OCI-M2 (cell line): ENCODE results near the gene PKHD1.

Experiments used
- DNase-seq: peaks from one replicate; lab custom pipeline; 2025; ENCODE audit not compliant: unreplicated experiment; lab: John Stamatoyannopoulos, UW

Gene PKHD1

DNA sequence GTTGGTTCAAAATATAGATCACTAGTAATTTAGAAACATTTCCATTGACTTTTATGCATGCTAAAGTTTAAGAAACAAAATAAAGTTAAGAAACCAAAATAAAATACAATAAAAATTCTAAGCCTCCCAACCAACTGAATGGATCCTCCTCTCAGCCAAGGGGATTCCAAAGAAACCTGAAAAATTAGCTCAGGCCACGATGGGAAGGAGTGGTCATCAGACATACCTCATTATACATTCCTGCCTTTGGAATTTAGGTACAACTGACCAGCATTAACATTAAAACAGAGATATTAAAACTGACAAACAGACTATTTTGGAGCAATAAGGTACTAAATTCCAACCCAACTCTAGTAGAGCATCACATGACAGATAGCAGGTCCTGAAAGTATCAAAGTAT is 275.2 kb downstream of the PKHD1 start:
- DNase-seq, result no peak

GRCh38 chr6:51805517-51805916 is 281.9 kb downstream of the PKHD1 start:
- no peak for DNase-seq

- no peak for DNase-seq
These were observed 286.8 kb downstream of the PKHD1 start for GRCh38 chr6:51800603-51801002.

DNA sequence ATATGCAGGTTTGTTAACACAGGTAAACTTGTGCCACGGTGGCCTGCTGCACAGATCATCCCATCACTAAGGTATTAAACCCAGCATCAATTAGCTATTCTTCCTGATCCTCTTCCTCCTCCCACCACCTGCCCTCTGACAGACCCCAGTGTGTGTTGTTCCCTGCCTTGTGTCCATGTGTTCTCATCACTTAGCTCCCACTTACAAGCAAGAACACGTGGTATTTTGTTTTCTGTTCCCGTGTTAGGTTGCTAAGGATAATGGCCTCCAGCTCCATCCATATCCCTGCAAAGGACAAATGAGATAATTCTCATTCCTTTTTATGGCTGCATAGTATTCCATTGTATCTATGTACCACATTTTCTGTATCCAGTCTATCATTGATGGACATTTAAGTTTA is 294.0 kb downstream of the PKHD1 start:
- no peak for DNase-seq

DNA sequence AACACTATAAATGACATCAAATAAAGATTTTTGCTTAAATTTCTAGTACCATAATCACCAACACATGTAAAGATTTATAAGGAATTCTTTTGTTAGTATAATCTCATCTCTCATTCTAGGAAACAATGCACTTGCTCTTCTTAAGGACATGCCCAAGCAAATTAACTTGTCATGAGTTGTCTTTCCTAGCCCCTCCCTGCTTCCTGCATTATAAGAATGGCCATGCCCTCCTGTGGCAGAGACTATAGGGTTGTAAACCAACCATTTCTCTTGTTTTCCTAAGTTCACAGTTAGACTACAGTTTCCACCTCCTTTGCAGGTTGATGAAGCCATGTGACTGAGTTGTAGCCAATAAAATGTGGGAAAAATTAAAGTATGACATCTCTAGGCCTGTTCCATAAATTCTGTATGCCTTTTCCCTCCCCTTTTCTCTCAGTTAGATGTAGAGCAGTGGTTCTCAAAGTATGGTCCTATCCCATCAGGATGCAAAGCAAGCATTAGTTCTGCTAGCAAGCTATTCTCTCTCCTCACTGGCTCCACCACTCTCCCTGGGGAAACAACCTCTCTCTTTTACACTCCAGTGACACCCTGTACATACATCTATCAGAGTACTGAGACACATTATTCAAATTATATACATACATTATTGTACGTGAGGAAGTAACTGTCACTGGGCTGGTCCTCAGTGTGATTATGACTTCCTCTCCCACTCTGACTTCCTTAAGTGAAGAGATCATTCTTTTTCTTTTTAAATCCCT is 295.0 kb downstream of the PKHD1 start:
- no peak for DNase-seq

DNA sequence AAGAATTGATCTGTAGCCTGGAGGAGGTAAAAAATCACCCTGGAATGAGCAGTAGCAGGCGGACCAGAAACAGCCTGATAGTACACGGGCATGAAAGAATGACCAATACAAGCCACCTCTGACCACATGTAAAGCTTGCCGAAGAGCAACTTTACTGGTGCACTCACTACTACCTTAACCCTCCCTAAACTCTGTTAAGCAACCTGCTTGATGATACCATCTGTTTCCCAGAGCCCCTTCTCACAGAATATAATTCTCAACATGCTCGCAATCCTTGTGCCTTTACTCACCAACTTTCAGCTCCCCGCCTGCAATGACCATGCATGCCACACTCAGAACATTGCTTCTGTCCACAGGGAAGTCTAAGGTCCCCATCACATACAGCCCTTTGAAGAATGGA is 296.5 kb downstream of the PKHD1 start:
- no peak for DNase-seq

DNA sequence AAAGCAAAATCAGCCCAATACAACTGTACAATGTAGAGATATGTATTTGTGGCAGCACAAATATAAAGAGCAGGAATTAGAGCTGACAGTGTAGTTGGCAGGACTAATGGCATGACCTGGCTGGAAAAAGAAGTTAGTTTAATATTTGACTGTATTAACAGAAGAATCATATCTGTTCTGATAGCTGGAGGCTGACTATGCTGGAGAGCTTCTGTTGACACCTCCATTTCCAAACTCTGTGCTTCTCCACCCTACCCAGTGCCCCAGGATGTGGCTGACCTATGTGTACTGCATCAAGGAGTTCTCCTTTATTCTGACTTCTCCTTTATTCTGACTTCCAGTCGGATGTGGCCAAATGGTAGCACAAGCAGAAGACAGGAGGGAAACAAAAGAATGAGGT is 299.3 kb downstream of the PKHD1 start:
- no peak for DNase-seq

DNA sequence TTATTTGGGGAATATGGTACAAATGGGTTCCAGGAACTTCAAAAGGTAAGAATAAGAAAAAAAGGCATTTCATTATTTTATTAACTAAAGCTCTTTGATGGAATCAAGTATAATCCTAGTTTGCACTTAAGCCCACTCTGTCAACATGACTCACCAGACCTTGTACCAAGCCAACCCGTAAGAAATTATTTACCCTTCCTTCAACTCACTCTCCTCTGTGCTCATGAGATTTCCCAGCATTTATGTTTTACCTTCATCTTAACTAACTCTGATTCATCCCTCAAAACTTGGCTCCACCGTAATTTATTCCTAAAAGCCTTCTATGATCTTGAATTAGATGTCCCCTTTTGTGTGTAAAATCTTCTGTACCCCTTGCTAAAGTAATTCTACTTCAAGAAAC is 308.7 kb downstream of the PKHD1 start:
- DNase-seq, result no peak

GRCh38 chr6:51777618-51778017 is 309.8 kb downstream of the PKHD1 start:
- no peak for DNase-seq

DNA sequence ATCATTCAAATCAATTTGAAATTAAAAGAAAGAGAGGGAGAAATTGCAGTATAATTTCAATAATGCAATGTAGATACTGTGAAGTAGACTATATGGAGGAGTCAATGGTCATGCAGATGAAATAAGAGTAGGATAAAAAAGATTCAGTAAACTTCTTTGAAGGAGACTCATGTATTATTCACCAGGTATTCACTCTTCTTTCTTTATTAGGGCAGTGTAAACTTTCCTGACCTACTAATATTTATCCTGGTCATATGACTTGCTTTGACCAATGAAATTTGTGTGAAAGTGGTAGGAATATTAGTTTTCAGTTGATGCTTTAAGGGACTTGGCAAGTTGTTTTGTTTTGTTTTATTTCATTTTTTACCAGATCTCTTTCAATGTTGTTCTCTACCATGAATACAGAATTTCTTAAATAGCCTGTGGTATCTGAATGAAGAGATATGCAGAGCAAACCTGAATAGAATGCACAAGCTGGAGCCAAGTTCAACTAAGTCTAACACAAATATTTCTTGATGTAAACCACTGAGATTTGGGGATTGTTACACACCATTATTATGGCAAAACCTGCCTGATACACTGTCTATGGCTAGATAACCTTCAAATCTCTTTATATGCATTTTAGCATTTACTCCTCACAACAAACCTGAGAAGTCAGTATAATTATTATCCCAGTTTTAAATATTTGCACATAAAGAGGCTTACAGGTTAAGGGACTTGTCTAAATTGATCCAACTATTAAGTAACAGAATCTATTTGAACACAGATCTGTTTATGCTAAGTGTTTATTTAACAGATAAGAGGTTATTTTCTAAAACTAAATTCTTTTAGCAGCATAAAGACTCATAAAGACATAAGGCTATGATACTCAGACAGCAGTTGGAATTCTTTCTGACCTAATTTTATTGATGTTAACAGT is 311.2 kb downstream of the PKHD1 start:
- DNase-seq, result no peak

DNA sequence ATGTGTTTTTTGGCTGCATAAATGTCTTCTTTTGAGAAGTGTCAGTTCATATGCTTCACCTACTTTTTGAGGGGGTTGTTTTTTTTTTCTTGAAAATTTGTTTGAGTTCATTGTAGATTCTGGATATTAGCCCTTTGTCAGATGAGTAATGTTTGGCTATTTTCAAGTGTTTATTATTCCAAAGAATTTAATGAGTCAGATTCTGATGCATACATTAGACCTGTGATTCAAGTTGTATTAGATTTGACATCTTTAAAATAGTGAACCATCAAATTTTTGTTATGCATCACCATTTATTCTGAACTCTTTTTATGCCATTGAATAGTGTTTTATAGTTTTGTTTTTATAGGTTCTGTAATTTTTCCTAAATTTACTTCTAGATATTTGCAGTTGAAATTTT is 319.3 kb downstream of the PKHD1 start:
- DNase-seq, result no peak

DNA sequence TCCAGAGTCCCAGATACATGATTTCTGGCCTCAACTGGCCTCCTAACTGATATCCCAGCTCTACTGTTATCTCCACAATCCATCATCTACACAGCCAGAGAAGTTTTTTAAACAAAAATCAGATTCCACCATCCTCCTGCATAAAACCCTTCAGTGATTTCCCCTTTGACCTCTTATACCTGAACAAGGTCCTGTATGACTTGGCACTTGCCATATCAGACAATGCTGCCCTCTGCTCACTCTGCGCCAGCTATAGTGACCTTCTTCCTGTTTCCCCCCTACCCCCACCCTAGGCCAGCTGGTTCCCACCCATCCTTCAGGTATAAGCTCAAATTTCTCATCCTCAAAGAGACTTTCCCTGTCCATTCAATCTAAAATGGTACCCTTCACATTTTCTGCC is 322.2 kb downstream of the PKHD1 start:
- DNase-seq, result no peak

DNA sequence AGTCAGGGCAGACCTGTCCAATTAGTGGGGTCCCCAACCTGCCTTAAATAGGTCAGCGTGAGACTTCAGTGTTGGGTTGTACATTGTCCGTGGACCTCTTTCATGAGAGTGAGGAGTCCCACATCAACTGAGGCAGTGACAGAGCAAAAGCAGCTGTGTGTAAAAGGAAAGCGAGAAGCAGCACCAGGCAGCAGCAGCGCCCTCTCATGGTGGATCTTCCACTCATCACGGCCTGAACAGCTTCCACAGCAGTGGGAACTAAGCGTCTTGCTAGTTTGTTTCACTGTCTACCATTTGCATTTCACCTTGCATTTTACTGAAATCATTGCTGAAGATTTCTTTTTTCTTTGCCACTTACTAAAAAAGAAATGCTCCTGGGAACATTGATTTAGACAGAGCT is 333.8 kb downstream of the PKHD1 start:
- DNase-seq, result no peak

DNA sequence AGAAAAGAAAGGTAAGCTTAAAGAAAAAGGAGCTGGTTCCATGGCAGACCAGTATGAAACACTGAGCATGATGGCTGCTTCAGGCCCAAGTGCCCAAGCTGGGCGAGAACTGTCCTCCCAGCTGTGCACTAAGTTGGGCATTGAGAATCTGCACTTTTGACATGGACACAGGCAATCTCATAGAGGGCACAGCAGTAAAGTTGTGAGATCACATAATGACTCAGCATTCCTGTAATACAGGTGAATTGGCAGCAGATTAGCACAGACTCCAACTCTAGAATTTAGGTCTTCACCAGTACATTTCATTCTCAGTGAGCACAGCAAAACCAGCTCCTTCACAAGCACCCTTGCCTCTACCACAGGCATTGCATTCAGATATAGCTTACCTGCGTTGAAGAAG is 343.4 kb downstream of the PKHD1 start:
- DNase-seq, result no peak

DNA sequence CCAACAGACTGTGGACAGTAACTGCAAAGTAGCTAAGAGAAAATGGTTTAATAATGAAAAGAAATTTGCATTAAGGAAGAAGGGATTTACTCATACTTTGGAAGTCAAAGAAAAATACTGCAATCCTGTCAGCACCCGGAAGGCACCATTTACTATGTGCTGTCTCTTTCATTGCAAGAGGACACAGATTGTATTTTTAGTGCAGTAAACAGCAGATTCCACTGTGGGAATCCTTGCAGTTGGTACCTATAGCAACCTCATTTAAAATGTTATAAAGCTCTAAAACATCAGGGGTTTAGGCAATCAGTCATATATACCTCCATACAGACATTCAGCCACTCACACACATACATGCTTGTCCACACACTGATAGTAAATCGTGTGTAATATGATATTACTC is 346.8 kb downstream of the PKHD1 start:
- no peak for DNase-seq

DNA sequence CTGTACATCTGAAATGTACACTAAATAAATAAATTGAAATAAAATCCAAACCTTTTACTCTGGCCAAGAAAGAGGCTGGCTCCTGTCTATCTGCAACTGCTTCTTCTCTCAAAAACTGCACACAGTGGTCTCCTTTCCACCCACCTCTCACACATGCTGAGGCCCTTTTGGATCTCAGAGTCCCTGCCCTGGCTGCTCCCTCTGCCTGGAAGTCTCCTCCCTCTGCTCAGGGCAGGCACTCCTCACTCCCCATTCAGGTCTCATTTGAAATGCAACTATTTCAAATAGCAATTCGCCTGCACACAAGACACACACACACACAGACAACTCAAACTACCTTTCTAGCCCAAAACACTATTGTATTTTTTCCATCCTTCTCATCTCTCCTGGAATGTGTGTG is 348.8 kb downstream of the PKHD1 start:
- DNase-seq, result no peak

- DNase-seq, result no peak
These were observed 349.6 kb downstream of the PKHD1 start for GRCh38 chr6:51737580-51738360.

DNA sequence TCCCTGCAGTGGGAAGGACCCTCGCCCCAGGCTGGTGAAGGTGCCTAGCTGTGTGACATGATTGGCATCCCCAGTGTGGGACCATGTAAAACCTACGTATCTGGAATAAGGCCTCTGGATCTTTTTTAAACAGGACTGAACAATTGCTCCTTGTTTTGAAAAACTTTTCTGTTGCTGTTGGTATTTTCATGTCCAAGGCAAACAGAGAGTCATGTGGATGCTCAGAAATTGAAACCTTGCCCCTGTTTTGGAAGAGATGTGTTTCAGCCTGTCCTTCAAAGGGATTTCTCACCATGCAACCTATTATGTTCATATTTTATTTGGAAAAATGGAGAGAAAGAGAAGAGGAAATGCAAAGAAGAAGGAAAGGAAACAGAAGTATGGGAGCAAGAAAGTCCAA is 362.3 kb downstream of the PKHD1 start:
- no peak for DNase-seq

GRCh38 chr6:51720327-51720726 is 367.1 kb downstream of the PKHD1 start:
- no peak for DNase-seq

DNA sequence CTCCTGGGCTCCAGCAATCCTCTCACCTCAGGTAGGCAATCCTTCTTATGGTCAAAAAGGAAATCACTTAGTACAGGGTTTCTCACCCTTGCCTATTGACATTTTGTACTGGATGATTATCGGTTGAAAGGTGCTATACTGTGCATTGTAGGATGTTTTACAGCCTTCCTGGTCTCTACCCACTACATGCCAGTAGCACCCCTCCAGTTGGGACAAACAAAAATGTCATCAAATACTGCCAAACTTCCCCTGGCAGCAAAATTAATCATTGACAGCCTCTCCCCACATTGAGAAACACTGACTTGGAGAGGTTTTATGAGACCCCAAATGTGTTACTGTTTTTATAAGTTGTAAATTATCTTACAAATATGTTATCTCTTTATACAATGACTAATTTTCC is 368.1 kb downstream of the PKHD1 start:
- DNase-seq, result no peak

- no peak for DNase-seq
These were observed 368.9 kb downstream of the PKHD1 start for GRCh38 chr6:51718533-51718932.

DNA sequence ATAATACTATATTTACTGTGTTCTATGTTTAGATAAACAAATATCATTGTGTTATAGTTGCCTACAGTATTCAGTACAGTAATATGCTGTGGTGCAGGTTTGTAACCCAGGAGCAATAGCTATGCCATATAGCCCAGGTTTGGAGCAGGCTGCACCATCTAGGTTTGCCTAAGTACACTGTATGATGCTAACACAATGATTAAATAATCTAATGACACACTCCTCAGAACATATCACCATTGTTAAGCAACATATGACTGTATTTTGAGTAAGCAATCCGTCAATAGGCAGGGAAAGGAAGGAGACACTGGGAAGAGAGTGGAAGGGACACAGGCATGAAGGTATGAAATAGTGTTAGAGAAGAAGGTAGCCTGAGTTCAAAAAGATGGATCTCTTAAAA is 369.9 kb downstream of the PKHD1 start:
- DNase-seq, result no peak
